ENCODE data around the gene SRL.

Gene SRL

GRCh38 chr16:4241258-4241927 is 487 bp downstream of the SRL start:
- no peak for TF ChIP-seq CTCF (IDR thresholded peaks at IDR 0.05; ENCODE audit: borderline replicate concordance, control extremely low read depth, extremely low read depth, insufficient read depth, missing control alignments)
- DNase-seq (ENCODE audit: low spot score) = no peak
- in situ Hi-C loops (cut with MboI; ENCODE audit: low sequenced_read_pairs, unreplicated experiment) = no loop called here

DNA sequence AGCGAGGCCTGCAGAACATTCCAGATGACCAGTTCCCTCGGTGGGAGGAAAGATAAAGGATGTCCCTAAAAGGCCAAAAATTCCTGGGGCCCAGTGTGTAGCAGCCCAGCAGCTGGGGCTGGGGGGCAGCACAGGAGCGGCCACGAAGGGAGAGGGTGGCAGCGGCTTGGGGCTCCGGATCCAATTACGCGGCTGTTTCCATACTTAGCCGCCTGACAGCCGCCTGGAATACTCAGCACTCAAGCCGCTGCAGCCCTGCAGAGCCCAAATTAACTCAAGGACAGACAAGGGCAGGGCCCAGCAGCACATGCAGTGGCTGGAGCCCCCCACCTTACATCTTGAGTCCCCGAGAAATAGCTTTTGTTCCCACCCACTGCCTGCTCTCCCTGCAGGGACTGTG is 1.3 kb downstream of the SRL start:
- no peak for TF ChIP-seq CTCF (IDR thresholded peaks at IDR 0.05; ENCODE audit: borderline replicate concordance, control extremely low read depth, extremely low read depth, insufficient read depth, missing control alignments)
- in situ Hi-C loops (cut with MboI; ENCODE audit: low sequenced_read_pairs, unreplicated experiment) = no loop called here
- no peak for DNase-seq (ENCODE audit: low spot score)

- no peak for TF ChIP-seq CTCF (IDR thresholded peaks at IDR 0.05; ENCODE audit: borderline replicate concordance, control extremely low read depth, extremely low read depth, insufficient read depth, missing control alignments)
- DNase-seq (ENCODE audit: low spot score) = no peak
- in situ Hi-C loops (cut with MboI; ENCODE audit: low sequenced_read_pairs, unreplicated experiment) = no loop called here
Measured at GRCh38 chr16:4239682-4240175, 2.2 kb downstream of the SRL start.

- no peak for TF ChIP-seq CTCF (IDR thresholded peaks at IDR 0.05; ENCODE audit: borderline replicate concordance, control extremely low read depth, extremely low read depth, insufficient read depth, missing control alignments)
- no peak for DNase-seq (ENCODE audit: low spot score)
- in situ Hi-C loops (cut with MboI; ENCODE audit: low sequenced_read_pairs, unreplicated experiment) = no loop called here
Measured at GRCh38 chr16:4239020-4239419, 2.9 kb downstream of the SRL start.

GRCh38 chr16:4233431-4233830 is 8.4 kb downstream of the SRL start:
- in situ Hi-C loops (cut with MboI; ENCODE audit: low sequenced_read_pairs, unreplicated experiment) = no loop called here
- DNase-seq (ENCODE audit: low spot score) = no peak
- TF ChIP-seq CTCF (IDR thresholded peaks at IDR 0.05; ENCODE audit: borderline replicate concordance, control extremely low read depth, extremely low read depth, insufficient read depth, missing control alignments) = no peak

DNA sequence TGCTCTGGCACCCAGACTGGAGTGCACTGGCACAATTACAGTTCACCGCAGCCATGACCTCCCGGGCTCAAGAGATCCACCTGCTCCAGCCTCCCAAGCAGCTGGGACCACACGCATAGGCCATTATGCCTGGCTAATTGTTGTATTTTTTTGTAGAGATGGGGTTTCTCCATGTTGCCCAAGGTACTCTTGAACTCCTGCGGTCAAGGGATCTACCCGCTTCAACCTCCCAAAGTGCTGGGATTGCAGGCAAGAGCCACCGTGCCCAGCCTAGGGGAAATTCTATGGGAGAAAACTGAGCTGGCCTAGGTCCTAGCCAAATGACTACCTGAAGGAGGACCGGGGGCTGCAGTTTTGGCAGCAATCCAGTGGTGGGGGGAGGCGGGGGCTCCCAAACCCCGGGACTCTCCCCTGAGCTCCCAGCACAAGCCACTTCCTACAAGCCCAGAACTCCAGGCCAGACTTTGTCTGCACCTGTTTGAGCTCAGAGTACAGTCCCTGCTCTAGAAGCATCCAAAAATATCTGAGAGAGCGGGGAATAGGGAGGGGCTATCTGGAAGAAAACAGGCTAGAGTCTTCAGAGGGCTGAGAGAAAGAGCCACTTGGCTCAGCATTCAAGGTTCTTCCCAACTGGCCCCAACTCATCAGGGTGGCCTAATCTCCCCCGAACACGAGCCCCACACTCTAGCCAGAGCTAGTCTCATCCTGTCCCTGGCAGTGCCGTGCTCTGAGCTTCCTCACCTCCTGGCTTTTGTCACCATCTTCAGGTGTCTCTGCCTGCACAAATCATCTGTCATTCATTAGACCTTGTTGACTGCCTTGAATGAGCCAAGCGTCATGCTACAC is 9.1 kb downstream of the SRL start:
- no peak for TF ChIP-seq CTCF (IDR thresholded peaks at IDR 0.05; ENCODE audit: borderline replicate concordance, control extremely low read depth, extremely low read depth, insufficient read depth, missing control alignments)
- in situ Hi-C loops (cut with MboI; ENCODE audit: low sequenced_read_pairs, unreplicated experiment) = no loop called here
- DNase-seq (ENCODE audit: low spot score) = no peak
